Duodenal mucosa (tissue), 2 donors: ENCODE results near the gene SYNJ1.
"Not testable (repeated sequence)": the region's sequence is repeated elsewhere in the genome, so short reads cannot be mapped to it uniquely, and the experiment has no call there.

ENCODE experiments used
- H3K27ac ChIP-seq: one replicate; pipeline ENCODE4 v1.7.0; 2013; ENCODE audit warnings: low read depth, low read length
- H3K27me3 ChIP-seq, 2 donors: one replicate each; pipeline ENCODE4 v1.7.0; 2013; ENCODE audit warnings: low read length in 2 of 2, control low read depth in 1 of 2; ENCODE audit not compliant: insufficient read depth in 2 of 2, control insufficient read depth in 1 of 2
- H3K36me3 ChIP-seq, 2 donors: one replicate each; pipeline ENCODE4 v1.7.0; 2013; ENCODE audit warnings: low read length in 2 of 2, control low read depth in 1 of 2; ENCODE audit not compliant: insufficient read depth in 2 of 2, control insufficient read depth in 1 of 2
- H3K4me1 ChIP-seq, 2 donors: one replicate each; pipeline ENCODE4 v1.7.0; 2013; ENCODE audit warnings: low read length in 2 of 2, control low read depth in 1 of 2; ENCODE audit not compliant: insufficient read depth in 2 of 2, control insufficient read depth in 1 of 2
- H3K4me3 ChIP-seq, 2 donors: one replicate each; pipeline ENCODE4 v1.7.0; 2013; ENCODE audit warnings: low read length in 2 of 2, low read depth in 1 of 2
- H3K9ac ChIP-seq, 2 donors: one replicate each; pipeline ENCODE4 v1.7.0; 2013; ENCODE audit warnings: low read length in 2 of 2, low read depth in 1 of 2
- H3K9me3 ChIP-seq, 2 donors: one replicate each; pipeline ENCODE4 v1.7.0; 2013; ENCODE audit warnings: low read length in 2 of 2, control low read depth in 1 of 2; ENCODE audit not compliant: control insufficient read depth in 1 of 2

The SYNJ1 gene, protein sequence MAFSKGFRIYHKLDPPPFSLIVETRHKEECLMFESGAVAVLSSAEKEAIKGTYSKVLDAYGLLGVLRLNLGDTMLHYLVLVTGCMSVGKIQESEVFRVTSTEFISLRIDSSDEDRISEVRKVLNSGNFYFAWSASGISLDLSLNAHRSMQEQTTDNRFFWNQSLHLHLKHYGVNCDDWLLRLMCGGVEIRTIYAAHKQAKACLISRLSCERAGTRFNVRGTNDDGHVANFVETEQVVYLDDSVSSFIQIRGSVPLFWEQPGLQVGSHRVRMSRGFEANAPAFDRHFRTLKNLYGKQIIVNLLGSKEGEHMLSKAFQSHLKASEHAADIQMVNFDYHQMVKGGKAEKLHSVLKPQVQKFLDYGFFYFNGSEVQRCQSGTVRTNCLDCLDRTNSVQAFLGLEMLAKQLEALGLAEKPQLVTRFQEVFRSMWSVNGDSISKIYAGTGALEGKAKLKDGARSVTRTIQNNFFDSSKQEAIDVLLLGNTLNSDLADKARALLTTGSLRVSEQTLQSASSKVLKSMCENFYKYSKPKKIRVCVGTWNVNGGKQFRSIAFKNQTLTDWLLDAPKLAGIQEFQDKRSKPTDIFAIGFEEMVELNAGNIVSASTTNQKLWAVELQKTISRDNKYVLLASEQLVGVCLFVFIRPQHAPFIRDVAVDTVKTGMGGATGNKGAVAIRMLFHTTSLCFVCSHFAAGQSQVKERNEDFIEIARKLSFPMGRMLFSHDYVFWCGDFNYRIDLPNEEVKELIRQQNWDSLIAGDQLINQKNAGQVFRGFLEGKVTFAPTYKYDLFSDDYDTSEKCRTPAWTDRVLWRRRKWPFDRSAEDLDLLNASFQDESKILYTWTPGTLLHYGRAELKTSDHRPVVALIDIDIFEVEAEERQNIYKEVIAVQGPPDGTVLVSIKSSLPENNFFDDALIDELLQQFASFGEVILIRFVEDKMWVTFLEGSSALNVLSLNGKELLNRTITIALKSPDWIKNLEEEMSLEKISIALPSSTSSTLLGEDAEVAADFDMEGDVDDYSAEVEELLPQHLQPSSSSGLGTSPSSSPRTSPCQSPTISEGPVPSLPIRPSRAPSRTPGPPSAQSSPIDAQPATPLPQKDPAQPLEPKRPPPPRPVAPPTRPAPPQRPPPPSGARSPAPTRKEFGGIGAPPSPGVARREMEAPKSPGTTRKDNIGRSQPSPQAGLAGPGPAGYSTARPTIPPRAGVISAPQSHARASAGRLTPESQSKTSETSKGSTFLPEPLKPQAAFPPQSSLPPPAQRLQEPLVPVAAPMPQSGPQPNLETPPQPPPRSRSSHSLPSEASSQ (N-terminal part only)

DNA sequence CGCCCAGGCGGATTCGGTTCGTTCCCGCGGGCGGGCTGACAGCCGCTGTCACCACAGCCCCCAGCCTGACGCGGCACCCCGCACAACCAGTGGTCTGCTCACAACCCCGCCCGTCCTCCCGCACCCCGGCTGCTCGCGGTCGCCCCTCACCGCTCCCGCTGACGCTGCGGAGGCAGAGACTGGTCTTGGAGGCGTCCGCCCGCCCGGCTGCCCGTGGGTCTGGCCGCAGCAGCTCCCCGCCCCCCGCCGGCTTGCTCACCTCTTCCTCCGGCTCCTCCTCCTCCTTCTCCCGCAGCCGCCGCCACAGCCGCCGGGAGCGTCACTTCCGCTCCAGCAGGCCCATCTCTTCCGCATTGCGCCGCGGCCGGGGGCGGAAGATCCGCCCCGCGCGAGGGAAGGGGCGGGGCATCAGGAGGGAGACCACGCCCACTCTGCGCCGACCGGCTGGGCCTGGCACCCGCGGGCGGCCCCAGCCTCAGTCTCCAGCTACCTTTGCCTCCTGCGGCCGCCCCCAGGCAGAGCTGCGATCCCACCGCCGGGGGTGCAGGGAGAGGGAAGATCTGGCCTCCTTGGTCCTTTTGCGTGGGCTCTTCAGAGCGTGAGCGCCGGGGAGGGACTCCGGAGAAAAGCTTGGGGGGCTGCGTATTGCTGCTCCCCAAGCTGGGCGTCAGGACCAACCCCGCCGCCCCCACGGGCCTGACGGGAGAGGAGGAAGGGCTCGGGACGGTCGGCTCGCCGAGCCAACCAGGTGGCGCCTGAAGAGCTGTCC, at the start of gene SYNJ1:
TSS of gene SYNJ1 (minus strand) at position 327 of the 769 bp plus-strand sequence. CDS start 1,118 bp downstream, outside the sequence.
- peak within 1 kb of the TSS; percentile 86 to 91 for H3K9ac ChIP-seq

GRCh38 chr21:32777269-32777668, 49.5 kb upstream of the SYNJ1 start:
- Histone ChIP-seq H3K36me3 (no peaks in the 10 kb centered on the region), H3K27me3 (no peaks in the 10 kb centered on the region), H3K4me1 (peaks cover 6 to 9% of the 10 kb centered on the region in 2 donors), H3K27ac (no peak overlapping the region), H3K4me3 (no peak overlapping the region), H3K9ac (no peak overlapping the region), H3K9me3 (no peaks in the 10 kb centered on the region)

More for the DNA sequence above, at the start of gene SYNJ1:
- H3K4me3 ChIP-seq = peak within 1 kb of the TSS; percentile 92 to 95
- no peaks in the 10 kb centered on the region for H3K9me3 ChIP-seq
- peaks cover 0 to 6% of the 10 kb centered on the region in 2 donors for H3K36me3 ChIP-seq
- no peaks in the 10 kb centered on the region for H3K27me3 ChIP-seq
- peaks cover 15 to 23% of the 10 kb centered on the region in 2 donors for H3K4me1 ChIP-seq
- peak within 1 kb of the TSS; percentile 90 for H3K27ac ChIP-seq

DNA sequence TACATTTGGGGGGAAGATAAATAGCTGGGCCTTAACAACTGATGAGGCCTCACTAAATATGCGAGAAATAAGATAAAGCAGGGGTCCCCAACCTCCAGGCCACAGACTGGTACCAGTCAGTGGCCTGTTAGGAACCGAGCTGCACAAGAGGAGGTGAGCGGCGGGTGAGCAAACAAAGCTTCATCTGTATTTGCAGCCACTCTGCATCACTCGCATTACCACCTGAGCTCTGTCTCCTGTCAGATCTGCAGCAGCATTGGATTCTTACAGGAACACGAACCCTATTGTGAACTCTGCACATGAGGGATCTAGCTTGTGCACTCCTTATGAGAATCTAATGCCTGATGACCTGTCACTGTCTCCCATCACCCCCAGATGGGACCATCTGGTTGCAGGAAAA, 48.9 kb upstream of the SYNJ1 start:
- H3K27ac ChIP-seq = no peak overlapping the region
- H3K4me3 ChIP-seq = no peak overlapping the region
- no peak overlapping the region for H3K9ac ChIP-seq
- no peaks in the 10 kb centered on the region for H3K9me3 ChIP-seq
- no peaks in the 10 kb centered on the region for H3K36me3 ChIP-seq
- peaks cover 6 to 9% of the 10 kb centered on the region in 2 donors for H3K4me1 ChIP-seq
- no peaks in the 10 kb centered on the region for H3K27me3 ChIP-seq

- H3K27me3 ChIP-seq, H3K9me3 ChIP-seq, H3K27ac ChIP-seq, H3K36me3 ChIP-seq: not testable (repeated sequence)
- H3K4me1 ChIP-seq = peaks cover 22 to 27% of the 10 kb centered on the region in 2 donors
- H3K9ac ChIP-seq = peak overlapping the region; percentile 53 to 56
- peak overlapping the region; percentile 90 to 95 for H3K4me3 ChIP-seq
Observed at GRCh38 chr21:32773048-32773344, 45.2 kb upstream of the SYNJ1 start.

DNA sequence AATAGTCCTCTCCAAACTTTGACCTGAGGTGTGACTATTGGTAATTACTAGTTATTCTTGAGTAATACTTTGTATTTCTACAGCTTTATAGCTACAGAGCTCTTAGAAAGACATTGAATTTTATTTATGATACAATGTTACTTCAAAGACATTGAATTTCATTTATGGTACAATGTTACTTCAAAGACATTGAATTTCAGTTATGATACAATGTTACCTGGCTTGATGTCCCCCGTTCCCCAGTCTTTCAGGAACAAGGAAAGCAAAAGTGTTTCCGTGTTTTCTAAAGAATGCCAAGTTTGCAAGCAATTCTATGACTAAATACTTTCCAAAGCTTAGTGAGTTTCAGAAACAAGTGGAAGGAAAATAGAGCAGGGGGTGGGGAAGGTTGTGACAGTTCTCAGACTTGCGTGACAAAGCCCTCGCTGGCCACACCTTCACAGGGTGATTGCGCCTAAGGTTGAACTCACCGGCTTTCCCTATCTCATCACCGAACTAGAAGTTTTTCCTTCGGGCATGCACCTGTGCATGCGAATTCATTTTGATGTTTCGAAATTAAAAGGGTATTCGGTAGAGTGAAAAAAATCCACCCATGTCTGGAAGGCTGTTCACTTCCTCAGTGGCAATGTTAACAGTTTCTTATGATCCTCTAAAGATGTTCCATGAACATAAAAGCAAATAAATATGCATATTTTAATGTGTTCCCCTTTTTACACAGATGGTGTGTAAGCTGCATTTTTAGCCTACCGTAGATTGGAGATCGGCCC, 44.7 kb upstream of the SYNJ1 start:
- H3K27me3 ChIP-seq = no peaks in the 10 kb centered on the region
- no peaks in the 10 kb centered on the region for H3K36me3 ChIP-seq
- peak overlapping the region; percentile 53 to 56 for H3K9ac ChIP-seq
- peak overlapping the region; percentile 90 to 95 for H3K4me3 ChIP-seq
- peaks cover 22 to 27% of the 10 kb centered on the region in 2 donors for H3K4me1 ChIP-seq
- peak overlapping the region; percentile 76 for H3K27ac ChIP-seq
- H3K9me3 ChIP-seq = no peaks in the 10 kb centered on the region

DNA sequence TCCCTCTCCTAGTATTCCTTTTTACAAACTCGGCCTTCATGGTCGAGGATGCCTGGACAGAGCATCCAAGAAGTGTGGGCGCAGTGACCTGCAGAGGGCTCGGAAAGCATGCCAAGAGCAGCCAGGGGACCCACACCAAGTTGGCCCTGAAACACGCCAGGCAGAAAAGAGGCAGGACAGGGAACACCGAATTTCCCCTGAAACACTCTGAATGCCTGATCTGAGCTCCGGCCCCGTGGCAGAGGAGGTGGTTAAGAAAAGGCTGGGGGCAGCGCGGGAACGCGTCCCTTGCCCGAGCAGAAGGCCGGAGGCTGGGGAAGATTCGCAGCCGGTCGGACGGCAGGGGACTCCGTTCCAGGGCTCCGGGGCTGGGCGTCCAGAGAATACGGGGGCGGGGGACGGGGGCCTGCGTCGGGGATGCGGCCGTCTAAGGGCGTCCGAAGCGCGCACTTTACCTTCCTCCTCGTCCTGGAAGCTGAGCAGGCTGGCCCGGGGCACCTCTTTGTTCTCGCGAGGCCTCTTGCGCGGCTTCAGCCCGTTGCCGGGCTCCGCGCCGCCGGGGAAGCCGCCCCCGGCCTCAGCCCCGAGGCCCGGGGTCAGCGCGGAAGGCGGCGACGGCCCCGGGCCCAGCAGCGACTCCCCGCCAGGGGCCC, 43.2 kb upstream of the SYNJ1 start:
- Histone ChIP-seq H3K27ac (peak overlapping the region; percentile 76), H3K9ac (peak overlapping the region; percentile 91 to 92), H3K9me3 (no peaks in the 10 kb centered on the region), H3K4me1 (peaks cover 29 to 38% of the 10 kb centered on the region in 2 donors), H3K4me3 (peak overlapping the region; percentile 90 to 95), H3K36me3 (peaks cover 12% of the 10 kb centered on the region in 2 donors), H3K27me3 (no peaks in the 10 kb centered on the region)

- H3K4me3 ChIP-seq = no peak overlapping the region
- H3K27ac ChIP-seq = no peak overlapping the region
- peaks cover 35 to 38% of the 10 kb centered on the region in 2 donors for H3K4me1 ChIP-seq
- no peaks in the 10 kb centered on the region for H3K27me3 ChIP-seq
- peaks cover 12 to 23% of the 10 kb centered on the region in 2 donors for H3K36me3 ChIP-seq
- no peak overlapping the region for H3K9ac ChIP-seq
- H3K9me3 ChIP-seq = no peaks in the 10 kb centered on the region
Observed at GRCh38 chr21:32768530-32768929, 40.7 kb upstream of the SYNJ1 start.

DNA sequence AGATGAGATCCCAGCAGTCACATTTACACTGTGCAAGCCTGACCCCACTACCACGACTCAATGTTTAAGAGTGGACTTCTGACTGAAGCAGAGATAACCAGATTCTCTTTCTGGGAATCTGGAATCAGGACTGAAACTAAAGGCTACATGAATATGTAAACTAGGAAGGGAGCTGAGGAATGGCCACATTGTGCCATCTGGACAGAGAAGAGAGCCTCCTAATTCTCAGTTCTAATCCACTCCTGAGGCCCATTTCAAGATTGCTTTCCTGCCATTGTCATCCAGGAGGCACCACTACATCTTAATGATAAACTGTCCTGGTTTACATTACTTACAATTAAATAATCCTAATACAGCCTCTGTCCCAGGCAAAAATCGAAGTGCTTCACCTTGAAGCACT, 37.2 kb upstream of the SYNJ1 start:
- Histone ChIP-seq H3K4me1 (peaks cover 29 to 31% of the 10 kb centered on the region in 2 donors), H3K27ac (no peak overlapping the region), H3K4me3 (no peak overlapping the region), H3K27me3 (no peaks in the 10 kb centered on the region), H3K9me3 (no peaks in the 10 kb centered on the region), H3K36me3 (peaks cover 40 to 55% of the 10 kb centered on the region in 2 donors), H3K9ac (no peak overlapping the region)
